Lower leg skin (tissue), 4 donors: ENCODE measurements around the gene ZFYVE27. TPM values are rescaled to one million over a fixed set of nuclear protein-coding genes. Genes with fewer than 3 reads are reported as not detected.

ENCODE experiments used
- DNase-seq, 2 donors: peaks; one replicate each; pipeline ENCODE4 v3.0.0-alpha.2; 2019; ENCODE audit warnings: low spot score in 2 of 2
- H3K4me3 ChIP-seq: fragments of 200-600 bp; sonication (generic); 2 replicates; pipeline ENCODE4 v1.5.1; 2017; ENCODE audit warnings: mild to moderate bottlenecking, low read depth; ENCODE audit not compliant: poor library complexity, severe bottlenecking
- POLR2A ChIP-seq, 2 donors: fragments of 450-650 bp; IDR thresholded peaks; one replicate each; pipeline ENCODE4 v1.6.1; 2016 to 2017; ENCODE audit warnings: antibody characterized with exemption in 2 of 2, mild to moderate bottlenecking in 1 of 2, moderate library complexity in 1 of 2
- WGBS, 2 donors: methylation state at CpG; one replicate each; pipeline ENCODE4 v1.1.5; 2018; 5-methylcytosine and 5-hydroxymethylcytosine counted together
- intact Hi-C: fragments of 100-400 bp; cut with DNase I; formaldehyde crosslinking; loops from one replicate; pipeline ENCODE4 v1.15.0; 2023; ENCODE audit warnings: low total_unique reads
- total RNA-seq, 4 donors: library from RNA; depleted of rRNA; stranded (reverse); fragments of >200 nt; gene quantifications; one replicate each; pipeline ENCODE4 v1.1.0, GENCODE V29; 2016
- TF ChIP-seq, protein P1 (sequence below), 3 donors: fragments of 450-650 bp; IDR thresholded peaks; one replicate each; pipeline ENCODE4 v1.5.1; 2016; ENCODE audit warnings: antibody characterized with exemption in 3 of 3, mild to moderate bottlenecking in 3 of 3, moderate library complexity in 2 of 3

Gene ZFYVE27
- total RNA-seq, 4 donors from 2014 or later, result 18.7 to 35.0 (median 21.4) TPM

DNA sequence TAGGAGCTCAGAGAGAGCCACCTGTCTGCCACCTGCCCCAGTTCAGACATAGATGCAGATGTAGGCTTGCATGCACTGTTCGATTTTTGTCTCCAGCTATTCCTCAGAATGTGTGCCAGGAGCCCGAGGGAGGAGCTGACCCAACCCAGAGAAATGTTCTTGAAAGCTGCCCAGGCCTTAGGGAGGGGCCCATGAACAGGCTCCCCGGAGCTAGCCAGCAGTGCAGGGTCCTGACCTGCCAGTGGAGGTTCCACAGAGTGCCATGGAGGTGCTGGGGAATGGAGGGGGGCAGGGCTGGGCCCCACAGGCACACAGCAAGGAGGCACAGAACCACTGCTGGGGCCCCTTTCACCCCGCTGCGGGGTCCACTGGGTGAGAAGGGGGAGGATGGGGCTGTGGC, 64.5 kb downstream of the ZFYVE27 start:
- 42 to 48% methylated on average over 5 of the region's 5 CpGs for WGBS, 2 donors
- no peak overlapping the region for H3K4me3 ChIP-seq
- TF ChIP-seq, protein P1, sequence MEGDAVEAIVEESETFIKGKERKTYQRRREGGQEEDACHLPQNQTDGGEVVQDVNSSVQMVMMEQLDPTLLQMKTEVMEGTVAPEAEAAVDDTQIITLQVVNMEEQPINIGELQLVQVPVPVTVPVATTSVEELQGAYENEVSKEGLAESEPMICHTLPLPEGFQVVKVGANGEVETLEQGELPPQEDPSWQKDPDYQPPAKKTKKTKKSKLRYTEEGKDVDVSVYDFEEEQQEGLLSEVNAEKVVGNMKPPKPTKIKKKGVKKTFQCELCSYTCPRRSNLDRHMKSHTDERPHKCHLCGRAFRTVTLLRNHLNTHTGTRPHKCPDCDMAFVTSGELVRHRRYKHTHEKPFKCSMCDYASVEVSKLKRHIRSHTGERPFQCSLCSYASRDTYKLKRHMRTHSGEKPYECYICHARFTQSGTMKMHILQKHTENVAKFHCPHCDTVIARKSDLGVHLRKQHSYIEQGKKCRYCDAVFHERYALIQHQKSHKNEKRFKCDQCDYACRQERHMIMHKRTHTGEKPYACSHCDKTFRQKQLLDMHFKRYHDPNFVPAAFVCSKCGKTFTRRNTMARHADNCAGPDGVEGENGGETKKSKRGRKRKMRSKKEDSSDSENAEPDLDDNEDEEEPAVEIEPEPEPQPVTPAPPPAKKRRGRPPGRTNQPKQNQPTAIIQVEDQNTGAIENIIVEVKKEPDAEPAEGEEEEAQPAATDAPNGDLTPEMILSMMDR (IDR thresholded peaks at IDR 0.05), result no peak
- TF ChIP-seq POLR2A (IDR thresholded peaks at IDR 0.05), result no peak
- no peak for DNase-seq
- intact Hi-C loops, result no loop called here

DNA sequence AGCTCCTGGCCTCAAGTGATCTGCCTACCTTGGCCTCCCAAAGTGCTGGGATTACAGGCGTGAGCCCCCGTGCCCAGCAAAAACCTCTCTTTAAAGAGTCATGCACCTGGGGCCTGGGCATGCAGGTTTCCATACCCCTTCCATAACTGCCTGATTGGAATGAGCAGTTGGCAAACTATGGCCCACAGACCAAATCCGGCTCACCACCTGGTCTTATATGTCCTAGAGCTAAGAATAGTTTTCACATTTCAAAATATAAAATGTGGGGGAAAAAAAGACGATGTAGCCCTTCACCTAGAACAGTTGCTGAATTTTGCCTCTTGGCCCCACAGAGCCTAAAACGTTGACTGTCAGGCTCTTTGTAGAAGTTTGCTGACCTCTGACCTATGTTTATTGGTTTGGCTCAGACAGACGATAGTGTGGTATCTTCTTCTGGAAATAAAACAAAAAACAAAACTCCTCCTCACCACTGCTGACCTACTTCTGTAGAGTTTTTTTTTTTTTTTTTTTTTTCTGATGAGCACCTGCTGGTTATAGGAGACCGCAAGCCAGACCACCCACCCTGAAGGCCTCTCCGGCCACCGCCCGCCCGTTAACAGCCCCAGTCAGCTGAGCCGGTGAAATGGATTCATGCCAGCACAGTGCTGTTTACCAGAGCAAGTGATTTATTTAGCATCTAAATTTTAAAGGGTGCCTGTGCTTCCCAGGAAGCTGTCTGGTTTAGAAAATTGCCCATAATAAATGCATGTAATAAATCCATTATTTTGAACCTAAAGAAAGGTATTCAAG, 68.4 kb downstream of the ZFYVE27 start:
- H3K4me3 ChIP-seq, result no peak overlapping the region
- no peak for TF ChIP-seq POLR2A (IDR thresholded peaks at IDR 0.05)
- TF ChIP-seq, protein P1 (IDR thresholded peaks at IDR 0.05), result no peak
- DNase-seq, result no peak
- WGBS, 2 donors, result 58 to 59% methylated on average over 12 of the region's 12 CpGs
- intact Hi-C loops, result no loop called here

DNA sequence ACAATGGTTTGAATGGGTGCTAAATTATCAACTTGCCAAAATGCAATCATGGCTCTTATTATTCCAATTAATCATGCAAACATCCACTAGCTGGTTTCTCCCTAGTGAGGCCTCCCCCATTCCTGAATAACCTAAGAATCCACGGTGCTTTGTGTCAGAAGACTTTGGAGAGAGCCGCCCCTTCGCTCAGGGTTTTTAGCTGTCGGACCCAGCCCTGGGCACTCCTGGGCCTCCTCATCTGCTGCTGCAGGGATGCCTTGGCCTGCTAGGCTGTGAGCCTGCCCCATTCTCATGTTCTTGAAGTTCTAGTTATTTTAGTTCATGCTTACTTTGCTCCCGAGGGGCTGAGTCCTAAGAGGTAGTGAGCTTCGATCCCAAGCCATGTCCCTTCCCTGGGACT, 69.0 kb downstream of the ZFYVE27 start:
- 77 to 84% methylated on average over 6 of the region's 6 CpGs for WGBS, 2 donors
- TF ChIP-seq POLR2A (IDR thresholded peaks at IDR 0.05), result no peak
- TF ChIP-seq, protein P1 (IDR thresholded peaks at IDR 0.05), result no peak
- DNase-seq, result no peak
- intact Hi-C loops, result no loop called here
- H3K4me3 ChIP-seq, result no peak overlapping the region

DNA sequence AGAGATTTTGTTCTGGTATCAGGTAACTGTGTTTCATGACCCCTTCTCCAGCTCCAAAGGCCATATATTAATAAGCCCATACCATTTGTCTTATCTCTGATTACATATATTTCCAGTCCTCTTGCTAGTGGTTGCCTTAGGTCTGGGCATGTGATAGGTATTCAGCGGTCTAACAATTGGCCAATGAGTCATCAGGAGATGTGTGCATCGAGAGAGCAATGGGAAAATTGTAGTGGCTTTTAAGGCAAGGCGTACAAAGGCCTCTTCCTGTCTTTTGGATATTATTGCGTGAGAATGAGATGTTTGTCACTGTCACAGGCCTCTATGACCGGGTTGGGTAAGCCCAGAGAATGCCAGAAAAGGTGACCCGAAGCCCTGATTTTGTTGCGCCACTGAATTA, 73.5 kb downstream of the ZFYVE27 start:
- 74 to 82% methylated on average over 7 of the region's 7 CpGs for WGBS, 2 donors
- intact Hi-C loops, result no loop called here
- no peak for DNase-seq
- H3K4me3 ChIP-seq, result no peak overlapping the region
- TF ChIP-seq POLR2A (IDR thresholded peaks at IDR 0.05), result no peak
- TF ChIP-seq, protein P1 (IDR thresholded peaks at IDR 0.05), result no peak

Other genes starting within 250 kb of the ZFYVE27 start
- 100 to 1,000 TPM; 103 to 142 (median 115) TPM for gene MMS19, start 238.7 kb upstream of the ZFYVE27 start, total RNA-seq
- 10 to 100 TPM; 42.7 to 60.6 (median 59.6) TPM for gene UBTD1, start 238.2 kb upstream of the ZFYVE27 start, total RNA-seq
- 1 to 10 TPM; 3.6 to 5.5 (median 4.8) TPM for gene ANKRD2, start 164.3 kb upstream of the ZFYVE27 start, total RNA-seq
- 1 to 10 TPM; 1.3 to 3.6 (median 2.1) TPM for gene HOGA1, start 152.7 kb upstream of the ZFYVE27 start, total RNA-seq
- gene C10orf62, start 147.4 kb upstream of the ZFYVE27 start, total RNA-seq, result under 1 TPM in 1 of 4 donors, not detected in 3; 0.32 TPM
- 1 to 10 TPM; 1.6 to 7.5 (median 2.2) TPM for gene MORN4, start 103.6 kb upstream of the ZFYVE27 start, total RNA-seq
- gene PI4K2A, start 96.5 kb upstream of the ZFYVE27 start, total RNA-seq, result 10 to 100 TPM; 30.1 to 38.5 (median 33.3) TPM
- 100 to 1,000 TPM; 133 to 169 (median 145) TPM for gene AVPI1, start 49.9 kb upstream of the ZFYVE27 start, total RNA-seq
- 10 to 100 TPM; 22.5 to 50.2 (median 30.3) TPM for gene MARVELD1, start 23.4 kb upstream of the ZFYVE27 start, total RNA-seq
- gene SFRP5, start 34.9 kb downstream of the ZFYVE27 start, total RNA-seq, result 1 to 10 TPM in 2 of 4 donors, under 1 TPM in 2; 0.69 to 4.4 (median 1.4) TPM
- 10 to 100 TPM in 1 of 4 donors, 1 to 10 TPM in 3; 7.3 to 17.3 (median 7.8) TPM for gene GOLGA7B, start 112.7 kb downstream of the ZFYVE27 start, total RNA-seq